Endothelial cell of umbilical vein (primary cell): Measurements from ENCODE around the gene MAPK9. TPM values are rescaled to one million over a fixed set of nuclear protein-coding genes. Genes with fewer than 3 reads are reported as not detected.

Experiments
- BruUV-seq: library from RNA; stranded (reverse); fragments of 400-500 nt; replicated peaks from 2 replicates; lab custom pipeline; 2021; lab: Mats Ljungman, UMichigan
- CTCF ChIA-PET: fragments of 300-600, 350-600 bp; sonication (Branson Sonifier 250); formaldehyde crosslinking; loops from one replicate; lab custom pipeline; 2021; ENCODE audit warnings: antibody characterized with exemption, inconsistent platforms; lab: Charles Lee
- POLR2A ChIA-PET: fragments of 300-600, 350-600 bp; sonication (Branson Sonifier 250); formaldehyde crosslinking; loops from one replicate; lab custom pipeline; 2021; ENCODE audit warnings: antibody characterized with exemption, inconsistent platforms; lab: Charles Lee
- DNase-seq: peaks from one replicate; pipeline ENCODE4 v3.0.0-alpha.2; 2011; ENCODE audit warnings: low read depth, low spot score
- FAIRE-seq: peaks from 2 replicates; lab custom pipeline; 2011; peaks lifted over from hg19 to GRCh38; lab: Jason Lieb, UNC
- H2AFZ ChIP-seq: 2 replicates; pipeline ENCODE4 v1.6.0; 2012; ENCODE audit warnings: low read depth, low read length, control low read depth, inconsistent platforms
- H3K27ac ChIP-seq: 2 replicates; pipeline ENCODE4 v1.5.1; 2011; ENCODE audit warnings: low read depth, mild to moderate bottlenecking, control low read depth, low read length, moderate library complexity; ENCODE audit not compliant: insufficient read depth
- H3K27me3 ChIP-seq, 2 experiments: 2 replicates each; pipeline versions ENCODE4 v1.6.0 to v1.6.1; 2011; ENCODE audit warnings: low read length in 2 of 2, mixed read lengths in 1 of 2; ENCODE audit not compliant: control insufficient read depth in 2 of 2, insufficient read depth in 2 of 2
- H3K36me3 ChIP-seq, 2 experiments: 2 replicates in 1 of 2; 3 replicates in 1 of 2; pipeline ENCODE4 v1.5.1; 2011; ENCODE audit warnings: low read length in 2 of 2, mild to moderate bottlenecking in 1 of 2, moderate library complexity in 1 of 2; ENCODE audit not compliant: control insufficient read depth in 2 of 2, insufficient read depth in 2 of 2; ENCODE audit errors: extremely low read depth in 1 of 2
- H3K4me1 ChIP-seq: 3 replicates; pipeline ENCODE4 v1.5.1; 2011; ENCODE audit warnings: mild to moderate bottlenecking, low read length; ENCODE audit not compliant: control insufficient read depth, insufficient read depth; ENCODE audit errors: extremely low read depth
- H3K4me2 ChIP-seq: 2 replicates; pipeline ENCODE4 v1.6.1; 2011; ENCODE audit warnings: low read length, control low read depth, mixed read lengths; ENCODE audit not compliant: insufficient read depth
- H3K4me3 ChIP-seq, 3 experiments: fragments of 200-600 bp in 1 of 3; sonication (generic), shearing (Covaris generic) in 1 of 3; replicated peaks in 1 of 3; 2 replicates each; pipeline ENCODE4 v1.5.1; 2011 to 2016; ENCODE audit warnings: control low read depth in 3 of 3, low read length in 3 of 3, mild to moderate bottlenecking in 2 of 3, inconsistent platforms in 1 of 3, low read depth in 1 of 3, moderate library complexity in 1 of 3; ENCODE audit not compliant: insufficient read depth in 1 of 3
- H3K79me2 ChIP-seq: 2 replicates; pipeline ENCODE4 v1.6.0; 2012; ENCODE audit warnings: low read length, inconsistent platforms; ENCODE audit not compliant: control insufficient read depth, insufficient read depth
- H3K9ac ChIP-seq: replicated peaks from 2 replicates; pipeline ENCODE3; 2011; ENCODE audit warnings: low read length, control low read depth; ENCODE audit not compliant: insufficient read depth; ENCODE audit errors: extremely low read depth
- H3K9me1 ChIP-seq: replicated peaks from 3 replicates; pipeline ENCODE4 v1.6.0; 2011; ENCODE audit warnings: mild to moderate bottlenecking, low read length; ENCODE audit not compliant: control insufficient read depth, insufficient read depth; ENCODE audit errors: extremely low read depth
- H3K9me3 ChIP-seq: replicated peaks from 2 replicates; pipeline ENCODE4 v1.5.1; 2012; ENCODE audit warnings: low read length, inconsistent platforms; ENCODE audit not compliant: control insufficient read depth, insufficient read depth
- H4K20me1 ChIP-seq: replicated peaks from 2 replicates; pipeline ENCODE3; 2011; ENCODE audit warnings: mild to moderate bottlenecking, low read length; ENCODE audit not compliant: control insufficient read depth, insufficient read depth; ENCODE audit errors: extremely low read depth
- CTCF ChIP-seq, 2 donors: IDR thresholded peaks; 1 replicate in 1 of 2; 2 replicates in 1 of 2; pipeline ENCODE4 v1.5.1; 2011; ENCODE audit warnings: low read length in 2 of 2, mild to moderate bottlenecking in 2 of 2, moderate library complexity in 2 of 2, control low read depth in 1 of 2, inconsistent platforms in 1 of 2, low read depth in 1 of 2; ENCODE audit not compliant: insufficient read depth in 1 of 2; ENCODE audit errors: extremely low read depth in 1 of 2
- EZH2 ChIP-seq: IDR thresholded peaks from 2 replicates; pipeline ENCODE4 v1.6.1; 2012; ENCODE audit warnings: borderline replicate concordance, low read depth, mild to moderate bottlenecking, moderate library complexity, low read length, inconsistent platforms; ENCODE audit not compliant: severe bottlenecking
- JUN ChIP-seq: IDR thresholded peaks from 2 replicates; pipeline ENCODE4 v1.6.1; 2011; ENCODE audit warnings: borderline replicate concordance, low read depth; ENCODE audit not compliant: insufficient read length, insufficient read depth
- MAX ChIP-seq: IDR thresholded peaks from 2 replicates; pipeline ENCODE4 v1.6.1; 2011; ENCODE audit not compliant: insufficient read depth, insufficient read length
- MYC ChIP-seq: IDR thresholded peaks from one replicate; pipeline ENCODE4 v1.6.1; 2011; ENCODE audit warnings: mild to moderate bottlenecking, low read depth, low read length
- POLR2A ChIP-seq: IDR thresholded peaks from 2 replicates; pipeline ENCODE4 v1.6.1; 2012; ENCODE audit warnings: low read depth, mild to moderate bottlenecking, control low read depth, low read length
- POLR2AphosphoS5 ChIP-seq: IDR thresholded peaks from 2 replicates; pipeline ENCODE4 v1.6.1; 2012; ENCODE audit warnings: low read depth, mild to moderate bottlenecking, control low read depth, low read length, moderate library complexity; ENCODE audit not compliant: insufficient read depth
- dilution Hi-C: fragments of 300-500 bp; cut with MboI; formaldehyde crosslinking; loops from one replicate; pipeline ENCODE4 v1.15.0; 2019; ENCODE audit warnings: low sequenced_read_pairs; ENCODE audit not compliant: extremely low pct_ligation_motif_present
- intact Hi-C: fragments of 100-400 bp; cut with micrococcal nuclease; formaldehyde crosslinking; loops from one replicate; pipeline ENCODE4 v1.10.0; 2022
- polyA plus RNA-seq, 4 experiments: library from polyadenylated mRNA; depleted of rRNA in 3 of 4; stranded (reverse) in 3 of 4; unstranded in 1 of 4; fragments of >200 nt; gene quantifications; 2 replicates each; pipeline versions ENCODE4 v1.2.1 to v1.2.3, GENCODE V29; 2011 to 2012; ENCODE audit warnings: missing spikeins in 1 of 4
- total RNA-seq: library from RNA; stranded (reverse); gene quantifications from 2 replicates; pipeline ENCODE4 v1.2.3, GENCODE V29; 2021

The MAPK9 gene
- total and polyA plus RNA-seq, 2 donors (not counting 3 experiments of a cell fraction or from before 2014, with no cell fraction given), result 24.6 to 34.8 TPM

GRCh38 chr5:180341595-180341994, 49.7 kb upstream of the MAPK9 start:
- no peaks in the 10 kb centered on the region for H4K20me1 ChIP-seq
- H3K9ac ChIP-seq, result no peak overlapping the region
- dilution Hi-C loops (no loop called here), intact Hi-C loops (no loop called here)
- H3K27ac ChIP-seq, result no peak overlapping the region
- H2AFZ ChIP-seq, result no peak overlapping the region
- CTCF ChIA-PET, result interaction anchor here (1.2 to 6.0 kb wide), 2 partner anchors 11 to 13 kb away, joined by 4 to 37 read pairs; no protein-coding TSS in a partner anchor
- no peak for DNase-seq
- no peaks in the 10 kb centered on the region for H3K79me2 ChIP-seq
- no peak overlapping the region for H3K4me3 ChIP-seq
- FAIRE-seq, result no peak
- H3K36me3 ChIP-seq, result no peaks in the 10 kb centered on the region
- no peaks in the 10 kb centered on the region for H3K9me3 ChIP-seq
- no TSS peak for BruUV-seq
- no peak overlapping the region for H3K4me2 ChIP-seq
- H3K9me1 ChIP-seq, result no peaks in the 10 kb centered on the region
- H3K4me1 ChIP-seq, result no peaks in the 10 kb centered on the region
- POLR2A ChIA-PET, result no interaction called here
- peaks cover 0 to 2% of the 10 kb centered on the region in 2 experiments for H3K27me3 ChIP-seq
- TF ChIP-seq JUN, result no peak
- no peak for TF ChIP-seq MAX
- TF ChIP-seq EZH2, result no peak

- no peaks in the 10 kb centered on the region for H4K20me1 ChIP-seq
- H3K27ac ChIP-seq, result no peak overlapping the region
- FAIRE-seq (no peak), DNase-seq (no peak)
- TF ChIP-seq POLR2AphosphoS5 (no peak), EZH2 (no peak), MAX (no peak), MYC (no peak), POLR2A (no peak), JUN (no peak), CTCF (IDR thresholded peaks at IDR 0.05; ENCODE audit: extremely low read depth in 1 of 2, insufficient read depth in 1 of 2, low read depth in 1 of 2, low read length in 2 of 2) (no peak)
- dilution Hi-C loops, result no loop called here
- no peaks in the 10 kb centered on the region for H3K9me3 ChIP-seq
- H3K4me2 ChIP-seq, result no peak overlapping the region
- H3K36me3 ChIP-seq, result no peaks in the 10 kb centered on the region
- H3K4me1 ChIP-seq, result no peaks in the 10 kb centered on the region
- intact Hi-C loops, result no loop called here
- no peak overlapping the region for H3K9ac ChIP-seq
- no peak overlapping the region for H2AFZ ChIP-seq
- no peak overlapping the region for H3K4me3 ChIP-seq
- ChIA-PET CTCF (interaction anchor here (1.2 to 6.0 kb wide), 2 partner anchors 10 to 12 kb away, joined by 4 to 37 read pairs; no protein-coding TSS in a partner anchor), POLR2A (no interaction called here)
- no peaks in the 10 kb centered on the region for H3K79me2 ChIP-seq
- H3K9me1 ChIP-seq, result no peaks in the 10 kb centered on the region
- peaks cover 0 to 2% of the 10 kb centered on the region in 2 experiments for H3K27me3 ChIP-seq
- BruUV-seq, result no TSS peak
Measured at GRCh38 chr5:180340856-180341255, 49.0 kb upstream of the MAPK9 start.
